NCI-H1417 treated with DMSO at 0.1 percent for 48 hours (cell line): ENCODE data around the gene GPR15.

Source experiments
- DNase-seq: peaks from one replicate; lab custom pipeline; 2025; lab: John Stamatoyannopoulos, UW

GPR15 gene

DNA sequence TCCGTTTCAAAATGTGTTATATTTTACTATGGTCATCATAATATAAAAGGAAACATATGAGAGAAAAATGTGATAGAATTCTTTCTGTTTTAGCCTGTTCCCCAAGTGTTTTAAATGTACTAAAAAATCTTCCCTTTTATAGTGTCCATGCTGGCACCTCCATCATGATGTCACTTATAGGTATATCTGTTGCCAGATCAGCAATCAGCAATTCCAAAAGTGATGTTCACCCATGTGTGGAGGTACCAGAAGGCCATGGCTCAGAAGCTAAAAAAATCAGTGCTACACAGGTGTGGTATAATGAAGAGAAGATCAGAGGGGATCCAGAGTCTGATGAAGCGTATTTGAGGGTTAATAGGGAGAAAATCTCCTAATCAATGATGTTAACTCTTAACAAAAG is 1.1 kb upstream of the GPR15 start:
- DNase-seq, result no peak

DNA sequence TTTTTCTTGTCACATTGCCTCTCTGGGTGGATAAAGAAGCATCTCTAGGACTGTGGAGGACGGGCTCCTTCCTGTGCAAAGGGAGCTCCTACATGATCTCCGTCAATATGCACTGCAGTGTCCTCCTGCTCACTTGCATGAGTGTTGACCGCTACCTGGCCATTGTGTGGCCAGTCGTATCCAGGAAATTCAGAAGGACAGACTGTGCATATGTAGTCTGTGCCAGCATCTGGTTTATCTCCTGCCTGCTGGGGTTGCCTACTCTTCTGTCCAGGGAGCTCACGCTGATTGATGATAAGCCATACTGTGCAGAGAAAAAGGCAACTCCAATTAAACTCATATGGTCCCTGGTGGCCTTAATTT is 478 bp downstream of the GPR15 start:
- DNase-seq, result no peak

DNA sequence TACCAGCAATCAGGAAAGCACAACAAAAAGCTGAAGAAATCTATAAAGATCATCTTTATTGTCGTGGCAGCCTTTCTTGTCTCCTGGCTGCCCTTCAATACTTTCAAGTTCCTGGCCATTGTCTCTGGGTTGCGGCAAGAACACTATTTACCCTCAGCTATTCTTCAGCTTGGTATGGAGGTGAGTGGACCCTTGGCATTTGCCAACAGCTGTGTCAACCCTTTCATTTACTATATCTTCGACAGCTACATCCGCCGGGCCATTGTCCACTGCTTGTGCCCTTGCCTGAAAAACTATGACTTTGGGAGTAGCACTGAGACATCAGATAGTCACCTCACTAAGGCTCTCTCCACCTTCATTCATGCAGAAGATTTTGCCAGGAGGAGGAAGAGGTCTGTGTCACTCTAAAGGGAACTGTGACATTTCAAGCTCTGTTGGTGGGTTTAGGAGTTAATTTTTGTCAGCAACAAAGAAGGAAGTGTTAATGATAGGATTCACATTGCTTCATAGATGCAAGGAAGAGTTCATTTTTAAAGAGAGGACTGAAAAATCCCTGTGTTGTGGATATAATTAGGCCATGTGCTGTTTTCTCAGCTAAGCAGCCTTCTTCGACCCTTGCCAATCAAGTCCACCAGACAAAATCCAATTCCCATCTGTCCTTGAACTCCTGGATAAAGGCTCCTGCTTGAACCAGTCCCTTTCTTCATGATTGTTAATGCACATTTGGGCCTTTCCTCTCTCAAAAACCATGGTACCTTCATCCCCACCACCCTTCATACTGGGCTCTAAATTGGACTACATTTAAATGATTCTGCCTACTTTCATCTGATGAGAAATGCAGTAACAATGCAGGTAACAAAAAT is 1.2 kb downstream of the GPR15 start:
- no peak for DNase-seq

DNA sequence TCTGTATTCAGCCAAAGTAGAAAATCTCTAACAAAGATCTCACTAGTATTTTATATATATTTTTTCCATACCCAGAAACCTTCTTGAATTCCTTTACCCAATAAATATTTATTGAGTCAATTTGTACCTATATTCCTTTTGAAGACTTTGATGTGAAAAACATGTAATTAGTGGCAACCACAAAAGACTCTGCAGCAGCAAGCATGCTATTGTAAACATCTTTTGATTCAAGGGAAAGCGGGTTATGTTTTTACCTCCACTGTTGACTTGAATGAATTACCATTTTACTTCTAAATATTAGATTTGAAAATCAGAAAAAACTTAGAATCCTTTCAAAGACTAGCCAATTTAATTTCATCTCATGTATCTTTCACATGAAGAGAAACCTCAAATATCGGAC is 2.4 kb downstream of the GPR15 start:
- no peak for DNase-seq

DNA sequence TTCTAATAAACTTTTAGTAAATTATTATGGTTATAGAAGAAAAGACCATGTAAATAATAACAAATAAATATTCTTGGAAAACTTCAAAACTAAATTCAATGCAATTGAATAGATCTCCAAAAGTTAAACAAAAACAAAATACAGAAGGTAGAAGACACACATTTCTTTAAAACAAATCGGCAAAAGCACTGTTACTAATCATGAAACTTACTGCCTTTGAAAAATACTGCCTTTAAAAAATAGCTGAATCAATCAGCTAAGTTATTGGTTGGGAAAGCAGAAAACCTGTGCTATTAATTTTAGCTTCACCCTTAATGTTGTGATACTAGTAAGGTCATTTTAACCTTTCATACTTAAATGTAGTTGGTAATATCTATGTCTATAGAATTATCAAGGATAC is 3.0 kb downstream of the GPR15 start:
- DNase-seq, result no peak

DNA sequence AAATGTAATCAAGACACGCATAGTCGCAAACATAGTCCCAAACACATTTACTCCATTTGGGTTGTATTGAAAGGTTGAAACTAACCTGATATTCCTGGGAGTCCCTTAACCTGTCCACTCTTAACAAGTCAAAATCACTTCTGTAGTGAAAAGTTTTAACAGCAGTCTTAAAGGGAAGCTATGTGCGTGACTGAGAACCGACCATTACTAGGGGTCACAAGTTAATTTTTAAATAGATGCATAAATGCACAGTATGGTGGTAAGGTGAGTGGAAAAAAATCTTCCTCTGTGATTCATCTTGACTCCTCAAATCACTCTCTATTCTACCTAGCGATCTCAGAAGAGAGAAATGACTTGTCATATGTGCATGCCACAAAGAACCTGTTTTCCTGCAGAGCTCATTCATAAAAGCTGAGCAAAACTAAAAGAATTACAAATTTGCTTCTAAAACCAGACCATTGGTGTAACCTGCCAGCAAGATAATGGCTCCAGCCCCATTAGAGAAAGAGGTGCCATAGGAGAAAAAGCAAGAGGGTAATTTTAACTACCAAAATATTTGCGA is 4.8 kb downstream of the GPR15 start:
- DNase-seq, result no peak

DNA sequence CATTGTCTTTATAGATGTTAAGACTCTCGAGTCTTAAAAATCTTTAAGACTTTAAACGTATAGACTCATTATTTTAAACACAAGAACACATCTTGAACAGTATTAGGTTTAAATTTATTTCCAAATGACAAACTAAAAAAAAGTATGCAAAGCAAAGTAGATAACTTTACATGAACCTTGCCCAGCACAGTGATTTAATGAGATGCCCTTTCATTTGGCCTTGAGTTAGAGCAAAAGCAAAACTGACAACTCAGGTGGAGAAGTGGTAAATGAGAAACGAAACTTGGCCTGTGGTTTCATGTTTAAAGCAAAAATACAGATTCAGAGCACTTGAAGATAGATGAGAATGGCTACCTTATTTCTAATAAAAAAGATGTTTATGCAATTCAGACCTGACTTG is 8.6 kb downstream of the GPR15 start:
- no peak for DNase-seq

DNA sequence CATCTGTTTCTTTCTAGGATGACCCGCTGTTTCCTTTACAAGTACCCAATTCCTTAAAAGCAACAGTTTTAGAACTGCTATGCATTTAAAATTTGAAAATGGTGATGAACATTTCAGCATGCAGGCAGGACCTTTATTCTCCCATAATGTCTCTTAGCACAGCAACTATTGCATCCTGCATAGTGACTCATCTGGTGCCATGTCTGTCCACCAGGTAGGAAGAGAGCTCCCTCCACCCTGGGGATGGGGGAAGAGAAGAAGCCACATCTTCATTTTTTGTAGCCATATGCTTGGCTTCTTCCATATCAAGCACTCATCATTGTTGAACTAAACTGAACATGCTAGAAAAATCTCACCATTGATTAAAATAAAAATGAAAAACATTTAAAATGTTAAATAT is 9.9 kb downstream of the GPR15 start:
- no peak for DNase-seq

DNA sequence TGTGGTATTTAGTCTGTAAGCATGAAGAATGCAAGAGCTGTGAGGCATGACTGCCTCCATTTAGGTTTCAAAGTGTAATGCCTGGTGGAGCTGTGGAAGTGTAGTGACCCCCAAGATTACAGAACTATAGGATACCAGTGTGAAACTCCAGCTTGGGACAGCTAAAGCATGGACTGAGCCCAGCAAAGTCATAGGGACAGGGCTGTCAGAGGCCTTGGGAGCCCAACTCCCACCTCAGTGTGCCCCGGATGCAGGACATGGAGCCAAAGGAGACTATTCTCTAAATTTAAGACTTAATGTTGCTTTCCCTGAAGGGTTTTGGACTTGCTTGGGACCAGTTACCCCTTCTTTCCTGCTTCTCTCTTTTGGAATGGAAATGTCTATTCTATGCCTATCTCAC is 10.8 kb downstream of the GPR15 start:
- no peak for DNase-seq

DNA sequence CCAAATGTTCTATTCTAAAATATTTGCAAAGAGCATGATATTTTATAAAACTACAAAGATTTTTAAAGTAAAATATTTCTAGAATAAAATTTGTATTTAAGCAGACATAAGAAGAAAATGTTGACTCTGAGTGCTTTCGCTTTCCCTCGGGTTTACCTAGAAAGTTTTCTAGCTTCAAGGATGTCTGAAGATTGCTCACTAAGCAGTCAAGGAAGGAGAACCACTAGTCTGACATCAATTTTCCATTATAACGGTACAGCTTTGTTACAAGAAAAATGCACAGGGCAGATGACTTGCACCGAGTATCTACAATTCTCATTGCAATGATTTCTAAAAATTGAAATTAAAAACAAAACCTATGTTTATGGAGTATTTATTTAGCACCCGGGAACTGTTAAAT is 14.2 kb downstream of the GPR15 start:
- no peak for DNase-seq

DNA sequence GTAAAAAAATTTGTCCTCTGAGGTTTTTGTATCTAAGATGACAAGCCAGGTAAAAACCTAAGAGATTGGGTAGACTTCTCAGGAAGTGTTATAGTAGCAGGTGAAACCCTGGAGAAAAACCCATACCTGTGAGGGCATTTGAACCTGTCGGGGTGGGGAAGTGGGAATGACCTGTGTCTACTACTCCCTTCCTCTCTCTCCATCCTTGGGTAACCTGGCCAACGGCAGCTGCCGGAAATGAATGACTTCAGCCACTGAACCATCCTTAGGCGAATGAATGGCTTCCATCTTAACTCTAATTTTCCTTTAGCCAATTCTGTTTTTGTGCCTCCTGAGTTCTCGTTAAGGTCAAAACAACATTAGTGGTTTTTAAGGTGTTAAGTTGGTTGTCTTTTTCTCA is 16.8 kb downstream of the GPR15 start:
- no peak for DNase-seq

DNA sequence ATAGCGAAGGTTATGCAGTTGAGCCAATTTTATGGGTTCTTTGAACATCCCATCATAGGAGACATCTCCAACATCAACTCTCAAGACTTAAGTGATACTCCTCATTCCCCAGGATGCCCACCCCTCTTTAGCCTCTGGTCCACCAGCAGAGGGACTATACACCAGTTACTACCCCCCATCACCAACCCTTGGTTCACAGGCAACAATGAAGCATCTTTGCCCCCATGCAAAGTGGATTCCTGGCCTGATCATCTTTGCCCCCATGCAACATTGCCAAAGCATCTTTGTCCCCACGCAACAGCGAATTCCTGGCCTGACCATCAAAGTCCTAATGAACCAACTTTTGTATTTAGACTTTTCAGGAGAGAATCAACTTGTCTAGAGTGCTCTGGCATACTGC is 19.1 kb downstream of the GPR15 start:
- no peak for DNase-seq

DNA sequence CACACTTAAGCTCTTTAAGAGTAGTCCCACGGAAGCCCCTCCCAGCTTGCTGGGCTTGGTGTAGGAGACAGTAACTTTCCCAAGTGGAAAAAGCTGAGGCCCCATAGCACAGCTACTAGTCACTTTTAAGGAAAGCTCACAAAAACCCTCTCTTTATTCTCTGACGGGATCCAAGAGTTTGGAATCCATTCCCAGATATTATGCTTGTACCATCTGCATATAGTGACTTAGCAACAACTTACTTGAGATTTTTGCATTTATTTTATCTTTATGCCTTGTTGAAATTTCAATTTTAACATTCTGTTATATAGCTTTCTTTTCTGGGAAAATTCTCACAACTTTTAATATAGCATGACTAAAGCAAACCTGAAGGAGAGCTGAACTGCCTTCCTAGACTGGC is 19.5 kb downstream of the GPR15 start:
- DNase-seq, result no peak

DNA sequence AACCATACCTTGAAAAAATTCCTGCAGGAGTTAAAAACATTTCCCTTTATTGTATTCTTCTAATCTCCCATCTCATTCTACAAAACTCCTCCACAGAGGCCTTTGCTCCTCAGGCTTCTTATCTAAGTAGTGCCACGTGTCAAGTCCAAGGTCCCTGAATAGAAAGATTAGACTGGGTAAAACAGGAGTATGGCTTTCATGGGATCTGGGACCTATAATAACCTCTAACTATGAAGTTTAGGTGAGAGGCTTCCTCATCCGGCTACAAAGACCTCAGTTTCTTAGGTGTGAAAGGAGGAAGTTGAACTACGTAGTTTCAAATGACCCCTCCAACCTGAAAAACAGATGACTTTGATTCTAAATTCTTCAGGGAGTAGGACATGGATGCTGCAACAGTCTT is 20.0 kb downstream of the GPR15 start:
- DNase-seq, result no peak

DNA sequence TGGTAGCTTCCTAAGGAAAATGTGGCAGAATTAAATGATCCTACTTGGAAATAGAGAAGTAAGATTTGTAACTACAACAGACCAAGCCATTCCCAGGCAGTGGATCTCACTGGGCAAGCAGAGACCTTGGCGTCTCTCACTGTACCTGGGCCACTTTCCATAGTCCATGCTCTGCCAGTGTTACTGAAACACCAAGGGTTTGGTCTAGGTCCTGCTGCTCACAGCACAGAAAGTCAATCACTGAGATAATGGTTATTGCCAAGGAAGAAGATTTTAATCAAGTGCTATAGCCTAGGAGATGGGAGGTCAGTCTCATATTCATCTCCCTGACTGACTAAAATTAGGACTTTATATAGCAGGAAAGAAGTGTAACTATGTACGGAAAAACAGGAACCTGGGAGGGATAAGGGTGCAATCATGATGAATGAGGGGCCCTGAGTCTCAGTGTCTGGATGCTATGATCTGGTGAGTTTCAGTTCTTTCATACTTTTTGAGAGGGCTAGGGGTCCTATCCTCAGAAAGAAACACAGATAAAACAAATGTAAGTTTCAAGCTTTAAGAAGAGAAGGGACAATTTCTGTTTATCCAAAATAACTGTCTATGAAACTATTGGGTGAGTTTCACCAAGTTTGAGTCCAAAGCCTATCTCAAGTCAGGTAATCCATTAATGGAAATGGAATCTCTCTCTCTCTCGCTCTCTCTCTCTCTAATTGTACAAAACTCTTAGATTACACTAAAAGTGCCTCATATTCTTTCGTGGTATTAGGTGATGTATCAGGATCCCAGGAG is 20.6 kb downstream of the GPR15 start:
- no peak for DNase-seq

DNA sequence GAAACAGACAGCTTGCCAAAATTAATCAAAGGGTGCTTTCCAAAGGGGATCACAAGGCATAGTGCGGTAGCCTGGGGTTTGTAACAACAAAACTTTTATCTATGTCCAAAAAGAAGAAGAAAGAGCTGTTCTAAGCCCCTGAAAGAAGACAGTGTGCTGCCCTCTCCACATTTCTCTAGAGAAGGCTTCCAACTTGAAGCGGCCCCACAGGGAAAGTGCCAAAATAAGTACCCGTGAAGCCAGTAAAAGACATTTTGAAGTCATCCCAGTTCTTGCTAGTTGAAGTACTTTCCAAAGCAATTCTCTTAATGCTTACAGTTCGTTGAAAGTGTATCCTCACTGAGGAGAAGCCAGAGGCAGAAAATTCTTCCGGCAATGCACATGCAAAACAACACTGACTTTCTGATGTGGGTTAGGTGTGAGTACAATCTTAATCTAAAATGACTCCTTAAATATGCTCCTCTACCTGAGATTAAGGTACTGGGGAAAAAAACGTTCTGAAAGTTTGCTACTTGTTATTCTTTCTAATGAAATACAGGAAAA is 21.3 kb downstream of the GPR15 start:
- DNase-seq, result no peak

DNA sequence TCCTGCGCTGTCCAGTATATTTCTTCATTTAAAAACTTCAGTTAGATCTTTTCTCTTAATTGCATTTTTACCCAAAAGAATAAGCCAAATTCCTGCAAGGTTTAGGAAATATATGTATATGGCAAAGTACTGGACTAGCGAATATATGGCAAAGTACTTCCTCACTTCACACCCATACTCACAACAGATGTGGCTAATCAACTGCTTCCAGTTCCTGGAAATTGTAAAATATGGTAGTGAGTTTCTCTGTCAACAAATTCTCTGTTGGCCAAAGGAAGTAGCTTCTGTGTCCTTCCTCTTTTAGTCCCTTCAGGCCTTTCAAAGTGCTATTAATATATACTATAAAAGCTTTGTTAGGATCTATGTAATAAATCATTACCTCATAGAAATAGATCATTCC is 22.0 kb downstream of the GPR15 start:
- DNase-seq, result no peak

DNA sequence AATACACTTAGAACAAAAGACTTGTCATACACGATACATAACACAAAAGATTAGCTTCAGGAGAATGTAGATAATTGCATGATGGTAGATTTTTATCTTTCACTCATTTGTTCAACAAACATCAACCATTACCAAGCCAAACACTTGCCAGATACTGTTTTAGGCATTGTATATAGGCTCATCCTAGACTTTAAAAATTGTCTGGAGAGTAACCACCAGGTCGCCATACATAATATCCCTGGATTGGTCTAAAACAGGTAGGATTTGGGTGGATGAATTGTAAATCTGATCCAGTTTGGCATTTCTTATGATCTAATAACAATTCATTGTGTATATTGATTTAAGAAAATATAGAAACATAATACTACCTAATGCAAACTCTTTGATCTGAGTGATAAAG is 22.8 kb downstream of the GPR15 start:
- no peak for DNase-seq

DNA sequence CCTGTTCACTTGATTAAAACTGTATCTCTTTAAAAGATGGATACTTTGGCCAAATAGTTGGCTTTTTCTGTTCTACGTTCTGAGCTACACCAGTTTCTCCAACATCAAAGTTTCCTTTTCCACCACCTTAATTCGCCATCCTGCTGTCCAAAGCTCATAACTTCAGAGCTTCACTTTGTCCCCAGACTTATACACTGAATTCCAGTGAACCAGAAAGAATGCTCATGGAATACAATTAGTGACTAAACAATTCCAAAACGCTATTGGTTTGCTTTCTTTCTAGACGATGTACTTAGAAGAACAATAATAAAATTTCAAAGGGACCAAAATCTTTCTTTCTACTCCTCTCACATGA is 23.2 kb downstream of the GPR15 start:
- no peak for DNase-seq

DNA sequence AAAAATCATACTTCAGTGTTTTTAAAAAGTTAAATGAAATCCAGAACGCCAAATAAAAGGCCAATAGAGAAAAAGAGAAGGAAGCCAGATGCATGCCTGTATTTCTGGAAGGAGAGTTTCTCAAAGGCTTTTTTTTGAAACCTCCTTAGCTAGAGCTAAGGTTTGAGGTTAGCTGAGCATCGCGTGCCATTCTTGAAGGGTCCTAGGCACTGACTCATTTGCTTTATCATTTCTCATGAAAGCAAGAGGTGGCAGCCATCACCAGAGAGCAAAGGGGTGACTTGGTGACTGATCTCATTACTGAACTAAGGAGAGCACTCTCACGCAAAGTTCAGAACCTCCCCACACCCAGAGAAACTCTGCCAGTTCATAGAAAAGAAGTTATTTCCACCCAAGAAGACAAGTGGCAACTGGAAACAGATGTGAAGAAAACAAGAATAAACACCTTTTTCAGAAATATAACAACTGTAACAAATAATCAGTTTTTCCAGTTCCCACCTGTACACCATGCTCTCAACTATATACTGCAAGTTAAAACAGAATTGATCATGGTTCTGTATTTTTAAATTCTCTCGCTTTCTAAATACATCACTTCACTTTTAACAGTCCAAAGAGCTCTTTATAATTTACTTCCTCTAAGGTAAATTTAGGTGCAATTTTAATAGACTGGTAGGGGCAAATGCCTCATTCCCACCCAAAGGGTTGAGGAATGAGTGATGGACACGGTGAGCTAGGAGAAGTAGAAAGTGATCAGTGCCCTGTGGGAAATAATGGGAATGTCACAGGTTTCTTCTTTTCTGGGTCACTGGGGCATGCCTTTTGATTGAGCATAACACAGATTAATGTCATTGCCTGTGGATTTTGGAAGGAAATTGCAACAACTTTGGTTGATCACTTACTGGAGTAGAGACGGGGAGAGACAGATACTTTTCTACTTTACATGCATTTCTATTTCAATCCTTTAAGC is 24.7 kb downstream of the GPR15 start:
- DNase-seq, result no peak

DNA sequence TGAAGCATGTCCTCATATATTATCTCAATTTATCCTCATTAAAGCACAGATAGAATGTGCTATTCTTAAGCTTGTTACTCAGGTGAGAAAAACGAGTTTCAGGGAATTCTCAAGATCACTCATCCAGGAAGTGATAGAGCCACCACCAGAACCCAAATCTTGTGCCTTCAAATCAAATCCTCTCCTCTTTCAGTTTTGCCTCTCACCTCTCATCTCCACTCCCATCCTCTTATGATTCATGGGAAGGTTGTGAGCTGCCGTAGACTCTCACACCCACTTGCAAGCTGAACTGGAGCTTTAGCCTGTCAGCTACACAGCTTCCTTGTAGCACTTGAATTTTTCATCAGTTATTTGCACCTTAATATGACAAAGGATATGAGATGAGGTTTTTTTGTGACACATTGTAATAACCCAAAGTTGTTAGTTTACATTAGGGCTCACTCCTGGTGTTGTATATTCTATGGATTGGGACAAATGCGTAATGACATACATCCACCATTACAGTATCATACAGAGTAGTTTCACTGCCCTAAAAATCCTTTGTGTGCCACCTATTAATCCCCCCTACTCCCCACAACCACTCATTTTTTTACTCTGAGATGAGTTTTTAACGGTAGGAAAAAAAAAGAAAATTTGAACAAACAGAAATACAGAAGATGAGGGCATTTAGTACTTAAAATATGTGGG is 25.7 kb downstream of the GPR15 start:
- DNase-seq, result no peak
